Tibial artery (tissue), 4 donors: ENCODE results near the gene HNRNPA1L2.
"Not testable (repeated sequence)": the region's sequence is repeated elsewhere in the genome, so short reads cannot be mapped to it uniquely, and the experiment has no call there.

Experiments
- DNase-seq, 2 donors: peaks; one replicate each; pipeline ENCODE4 v3.0.0-alpha.2; 2019
- H3K27ac ChIP-seq, 2 donors: fragments of 200-600 bp; sonication (generic) in 1 of 2; 1 replicate in 1 of 2; 2 replicates in 1 of 2; pipeline ENCODE4 v1.5.1; 2018 to 2019; ENCODE audit warnings: mild to moderate bottlenecking in 1 of 2
- H3K27me3 ChIP-seq, 2 donors: fragments of 200-600 bp; sonication (generic) in 1 of 2; one replicate each; pipeline versions ENCODE4 v1.5.1 to v1.6.0; 2016 to 2019
- H3K36me3 ChIP-seq, 3 donors: fragments of 200-600 bp; sonication (generic) in 2 of 3; one replicate each; pipeline ENCODE4 v1.5.1; 2016 to 2019; ENCODE audit warnings: mild to moderate bottlenecking in 2 of 3
- H3K4me1 ChIP-seq, 4 donors: fragments of 200-600 bp; sonication (generic) in 2 of 4; 1 replicate in 3 of 4; 2 replicates in 1 of 4; pipeline ENCODE4 v1.5.1; 2016 to 2019
- H3K4me3 ChIP-seq, 2 donors: fragments of 200-600 bp; sonication (generic) in 1 of 2; 1 replicate in 1 of 2; 2 replicates in 1 of 2; pipeline ENCODE4 v1.5.1; 2018 to 2019; ENCODE audit warnings: mild to moderate bottlenecking in 2 of 2
- H3K9me3 ChIP-seq, 3 donors: fragments of 200-600 bp; sonication (generic) in 1 of 3; one replicate each; pipeline ENCODE4 v1.5.1; 2016 to 2019
- CTCF ChIP-seq, 2 experiments: fragments of 200-600 bp in 1 of 2; fragments of 450-650 bp in 1 of 2; IDR thresholded peaks; one replicate each; pipeline ENCODE4 v1.5.1; 2017 to 2019; ENCODE audit warnings: antibody characterized with exemption in 2 of 2, mild to moderate bottlenecking in 1 of 2, moderate library complexity in 1 of 2
- intact Hi-C: fragments of 100-400 bp; cut with DNase I; formaldehyde crosslinking; loops from one replicate; pipeline ENCODE4 v1.15.0; 2023; ENCODE audit warnings: low total_unique reads

Gene HNRNPA1L2

GRCh38 chr13:52642131-52642530, at the start of gene HNRNPA1L2:
Gene HNRNPA1L2, plus strand, starts transcription at chr13:52642431. Its CDS starts 62 bp downstream, at chr13:52642493.
- no peaks in the 10 kb centered on the region for H3K9me3 ChIP-seq
- intact Hi-C loops = no loop called here
- no peaks in the 10 kb centered on the region for H3K27me3 ChIP-seq
- H3K27ac ChIP-seq = no peak within 1 kb of the TSS
- TF ChIP-seq CTCF (IDR thresholded peaks at IDR 0.05) = no peak
- no peaks in the 10 kb centered on the region for H3K4me1 ChIP-seq
- no peak within 1 kb of the TSS for H3K4me3 ChIP-seq
- peaks cover 5 to 41% (median 38%) of the 10 kb centered on the region in 3 donors for H3K36me3 ChIP-seq
- no peak for DNase-seq

DNA sequence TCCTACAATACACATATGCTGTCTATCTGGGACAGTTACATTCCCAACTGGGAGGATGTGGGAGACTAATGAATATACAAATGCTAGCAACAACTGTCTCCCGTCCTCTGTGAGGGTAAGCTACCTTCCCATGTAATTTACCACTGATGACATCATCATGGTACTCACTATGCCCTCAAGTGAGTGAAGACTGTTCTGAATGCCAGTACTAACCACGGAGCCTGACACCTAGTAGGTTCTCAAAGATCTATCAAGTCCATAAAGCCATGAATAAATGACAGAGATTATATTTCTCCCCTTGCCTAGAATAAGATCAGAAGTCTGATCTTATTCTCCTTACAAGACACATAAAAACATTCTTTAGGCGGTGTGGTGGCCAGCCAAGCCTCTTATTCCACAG, 49.1 kb upstream of the HNRNPA1L2 start:
- H3K27ac ChIP-seq, intact Hi-C loops, DNase-seq: not testable (repeated sequence)

GRCh38 chr13:52593812-52594211, 48.4 kb upstream of the HNRNPA1L2 start:
- intact Hi-C loops, H3K27me3 ChIP-seq, H3K36me3 ChIP-seq, H3K4me3 ChIP-seq, H3K4me1 ChIP-seq, H3K9me3 ChIP-seq, DNase-seq, H3K27ac ChIP-seq: not testable (repeated sequence)

More for the DNA sequence above, 49.1 kb upstream of the HNRNPA1L2 start:
- H3K36me3 ChIP-seq, H3K4me3 ChIP-seq, H3K4me1 ChIP-seq, H3K27me3 ChIP-seq, H3K9me3 ChIP-seq: not testable (repeated sequence)

DNA sequence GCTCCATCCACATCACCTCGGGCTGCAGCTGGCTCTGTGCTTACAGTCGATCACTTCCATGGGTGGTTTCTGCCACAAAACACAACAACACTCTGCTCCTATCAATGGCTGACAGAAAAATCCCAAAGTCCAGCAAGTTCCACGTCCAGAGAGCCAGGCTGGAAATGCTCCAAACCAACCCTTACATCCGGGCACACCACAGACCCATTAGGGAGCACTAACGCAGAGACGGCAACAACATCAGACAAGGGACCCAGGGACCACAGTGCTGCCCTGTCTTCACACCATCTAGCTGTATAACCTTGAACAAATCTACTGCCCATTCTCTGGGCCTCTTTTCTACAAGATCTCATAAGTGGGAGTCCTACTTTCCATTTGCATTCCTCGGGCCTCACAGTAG, 47.9 kb upstream of the HNRNPA1L2 start:
- H3K4me3 ChIP-seq, H3K27ac ChIP-seq, H3K36me3 ChIP-seq, H3K27me3 ChIP-seq, H3K9me3 ChIP-seq, DNase-seq, H3K4me1 ChIP-seq, intact Hi-C loops: not testable (repeated sequence)

DNA sequence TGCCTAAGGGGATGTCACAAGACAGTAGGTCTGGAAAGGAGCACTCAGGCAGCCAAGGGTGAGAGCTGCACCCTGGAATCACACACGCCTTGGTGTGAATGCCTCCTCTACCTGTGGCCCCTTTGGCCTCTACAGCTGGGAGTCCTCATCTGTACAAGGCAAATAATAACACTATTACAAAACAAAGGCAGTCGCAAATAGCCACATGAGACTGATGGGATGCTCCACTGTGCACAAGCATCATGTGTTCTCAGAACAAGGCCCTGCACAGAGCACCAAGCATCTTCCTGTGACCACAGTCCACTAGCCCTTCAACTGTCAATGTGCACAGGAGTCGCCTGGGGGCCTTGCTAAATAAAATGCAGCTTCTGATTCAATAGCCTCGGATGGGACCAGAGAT, 44.6 kb upstream of the HNRNPA1L2 start:
- Histone ChIP-seq H3K4me3 (no peak overlapping the region), H3K27ac (no peak overlapping the region), H3K27me3 (no peaks in the 10 kb centered on the region), H3K4me1 (peaks cover 0 to 19% (median 12%) of the 10 kb centered on the region in 4 donors), H3K9me3 (no peaks in the 10 kb centered on the region), H3K36me3 (no peaks in the 10 kb centered on the region)
- TF ChIP-seq CTCF (IDR thresholded peaks at IDR 0.05) = no peak
- intact Hi-C loops = no loop called here
- no peak for DNase-seq

- intact Hi-C loops = no loop called here
- TF ChIP-seq CTCF (IDR thresholded peaks at IDR 0.05) = no peak
- Histone ChIP-seq H3K27me3 (no peaks in the 10 kb centered on the region), H3K36me3 (no peaks in the 10 kb centered on the region), H3K27ac (peak overlapping the region; percentile 74), H3K9me3 (no peaks in the 10 kb centered on the region), H3K4me1 (peaks cover 0 to 19% (median 12%) of the 10 kb centered on the region in 4 donors), H3K4me3 (peak overlapping the region; percentile 61 to 79)
- no peak for DNase-seq
Observed at GRCh38 chr13:52599037-52599847, 43.0 kb upstream of the HNRNPA1L2 start.

- H3K36me3 ChIP-seq = no peaks in the 10 kb centered on the region
- H3K27me3 ChIP-seq = no peaks in the 10 kb centered on the region
- peaks cover 0 to 19% (median 12%) of the 10 kb centered on the region in 4 donors for H3K4me1 ChIP-seq
- H3K27ac ChIP-seq = peak overlapping the region; percentile 74
- no peaks in the 10 kb centered on the region for H3K9me3 ChIP-seq
- intact Hi-C loops = no loop called here
- H3K4me3 ChIP-seq = peak overlapping the region; percentile 61 to 79
- no peak for TF ChIP-seq CTCF (IDR thresholded peaks at IDR 0.05)
- no peak for DNase-seq
Observed at GRCh38 chr13:52599848-52600603, 42.2 kb upstream of the HNRNPA1L2 start.
